ENCODE results near the gene LRRK1. TPM values are rescaled to one million over a fixed set of nuclear protein-coding genes. Genes with fewer than 3 reads are reported as not detected.

Gene LRRK1
- total and polyA plus RNA-seq, 2 of the 4 experiments (the other 2 are of a cell fraction), result 3.0 to 5.8 TPM

- CTCF ChIA-PET, result no interaction called here
- dilution Hi-C loops (cut with HindIII; ENCODE audit: low sequenced_read_pairs, unreplicated experiment), result no loop called here
- no peak for ATAC-seq (ENCODE audit: low read depth)
Measured at GRCh38 chr15:101099183-101099582, 180.0 kb downstream of the LRRK1 start.

More at GRCh38 chr15:101099183-101099582, 180.0 kb downstream of the LRRK1 start:
- Histone ChIP-seq H3K4me2 (ENCODE audit: low read depth, low read length) (no peak overlapping the region), H3K23ac (ENCODE audit: low read depth, low read length) (no peak overlapping the region), H2BK120ac (ENCODE audit: low read depth, low read length) (no peak overlapping the region), H3K36me3 (ENCODE audit: control insufficient read depth, insufficient read depth, low read length) (no peaks in the 10 kb centered on the region), H3K79me1 (ENCODE audit: low read depth in 1 of 2, low read length in 2 of 2) (no peaks in the 10 kb centered on the region), H2BK20ac (ENCODE audit: low read depth, low read length) (no peak overlapping the region), H3K18ac (ENCODE audit: low read depth, low read length) (no peak overlapping the region), H4K5ac (ENCODE audit: low read depth, low read length) (no peak overlapping the region), H2AK9ac (replicated peaks; ENCODE audit: low read depth, low read length, poor library complexity) (no peak overlapping the region), H3K4ac (ENCODE audit: low read depth, low read length) (no peak overlapping the region), H3K14ac (replicated peaks; ENCODE audit: low read depth, low read length) (no peak overlapping the region), H3K27me3 (ENCODE audit: control insufficient read depth, insufficient read depth, low read length) (no peaks in the 10 kb centered on the region; the same call in 1 of the 2 replicates), H4K91ac (ENCODE audit: insufficient read depth, low read depth, low read length) (no peak overlapping the region), H2BK5ac (ENCODE audit: low read depth, low read length, poor library complexity, severe bottlenecking) (no peak overlapping the region), H4K8ac (ENCODE audit: low read depth in 2 of 2, low read length in 2 of 2) (no peak overlapping the region), H3K27ac (ENCODE audit: insufficient read depth, low read length) (no peak overlapping the region), H3K4me3 (ENCODE audit: insufficient read depth, low read depth, low read length) (no peak overlapping the region), H3K56ac (ENCODE audit: extremely low read depth, insufficient read depth, low read length) (no peak overlapping the region), H2BK15ac (ENCODE audit: low read depth, low read length) (no peak overlapping the region), H3K9me1 (ENCODE audit: insufficient read depth, low read length) (0 out of 2 replicates have a peak, but pooled peaks cover 1% of the 10 kb centered on the region), H3K4me1 (ENCODE audit: control insufficient read depth, insufficient read depth, low read length) (no peaks in the 10 kb centered on the region; the same call in 1 of the 2 replicates), H4K20me1 (ENCODE audit: insufficient read depth, low read length) (no peaks in the 10 kb centered on the region), H2AFZ (replicated peaks; ENCODE audit: low read length, poor library complexity) (no peak overlapping the region), H3K9me3 (ENCODE audit: control insufficient read depth, insufficient read depth, low read length) (no peaks in the 10 kb centered on the region; the same call in 1 of the 2 replicates), H3K9ac (ENCODE audit: low read depth, low read length) (no peak overlapping the region), H2AK5ac (ENCODE audit: low read depth, low read length) (no peak overlapping the region)
- intact Hi-C loops (cut with micrococcal nuclease) (no loop called here), in situ Hi-C loops (cut with MboI; ENCODE audit: low sequenced_read_pairs) (no loop called here)
- no TSS peak for BruUV-seq (replicated peaks)
- no peak for DNase-seq
- POLR2A ChIA-PET (ENCODE audit: unreplicated experiment), result no interaction called here
- 100% methylated on average over 3 of the region's 10 CpGs; no CpG with 5 or more reads in 1 of the 2 experiments for WGBS, 2 experiments (ENCODE audit: extremely low coverage in 2 of 2, insufficient read length in 1 of 2)
- TF ChIP-seq CEBPB (IDR thresholded peaks at IDR 0.05; ENCODE audit: low read depth, low read length), result no peak
- no peak for TF ChIP-seq RCOR1 (IDR thresholded peaks at IDR 0.05; ENCODE audit: insufficient replicate concordance, low read length)
- no peak for TF ChIP-seq NFE2L2 (IDR thresholded peaks at IDR 0.05; ENCODE audit: low read depth, low read length)
- TF ChIP-seq RAD21 (IDR thresholded peaks at IDR 0.05; ENCODE audit: low read length), result no peak
- TF ChIP-seq CHD1 (IDR thresholded peaks at IDR 0.05; ENCODE audit: low read depth, low read length), result no peak
- TF ChIP-seq, protein P1, sequence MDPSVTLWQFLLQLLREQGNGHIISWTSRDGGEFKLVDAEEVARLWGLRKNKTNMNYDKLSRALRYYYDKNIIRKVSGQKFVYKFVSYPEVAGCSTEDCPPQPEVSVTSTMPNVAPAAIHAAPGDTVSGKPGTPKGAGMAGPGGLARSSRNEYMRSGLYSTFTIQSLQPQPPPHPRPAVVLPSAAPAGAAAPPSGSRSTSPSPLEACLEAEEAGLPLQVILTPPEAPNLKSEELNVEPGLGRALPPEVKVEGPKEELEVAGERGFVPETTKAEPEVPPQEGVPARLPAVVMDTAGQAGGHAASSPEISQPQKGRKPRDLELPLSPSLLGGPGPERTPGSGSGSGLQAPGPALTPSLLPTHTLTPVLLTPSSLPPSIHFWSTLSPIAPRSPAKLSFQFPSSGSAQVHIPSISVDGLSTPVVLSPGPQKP (IDR thresholded peaks at IDR 0.05; ENCODE audit: borderline replicate concordance, low read depth, low read length), result no peak
- no peak for TF ChIP-seq RFX5 (IDR thresholded peaks at IDR 0.05; ENCODE audit: low read depth, low read length)
- no peak for TF ChIP-seq FOS (IDR thresholded peaks at IDR 0.05; ENCODE audit: low read depth, low read length)
- TF ChIP-seq USF2 (IDR thresholded peaks at IDR 0.05; ENCODE audit: low read depth, low read length), result no peak
- no peak for TF ChIP-seq MAZ (IDR thresholded peaks at IDR 0.05; ENCODE audit: borderline replicate concordance, low read depth, low read length)
